Measurements from ENCODE around the gene SDK1. TPM values are rescaled to one million over a fixed set of nuclear protein-coding genes. Genes with fewer than 3 reads are reported as not detected.
A peak's percentile ranks its signal among the peaks of the same experiment; 100 is the strongest.

The SDK1 gene
- total RNA-seq, 2 donors from 2014 or later, result 19.8 to 32.4 TPM

GRCh38 chr7:4189131-4189570 lies 888.1 kb downstream of the SDK1 start:
- Histone ChIP-seq H3K4me3 (no peak overlapping the region), H3K27ac (peak overlapping the region; percentile 22 to 71 (median 66)), H3K4me1 (peaks cover 14% of the 10 kb centered on the region), H3K36me3 (replicated peaks in 1 of 2; ENCODE audit: insufficient read depth in 1 of 2, low read depth in 2 of 2) (no peaks in the 10 kb centered on the region), H3K9me3 (no peaks in the 10 kb centered on the region), H3K27me3 (no peaks in the 10 kb centered on the region)
- peak; percentile 94 for ATAC-seq
- intact Hi-C loops (cut with DNase I), result no loop called here
- peak; percentile 83 to 99 (median 96) for DNase-seq
- 34 to 60% methylated on average over 9 to 14 of the region's 14 CpGs for WGBS, 2 donors
- no peak for TF ChIP-seq CTCF (IDR thresholded peaks at IDR 0.05)
- no peak for TF ChIP-seq POLR2A (IDR thresholded peaks at IDR 0.05)

- no peaks in the 10 kb centered on the region for H3K9me3 ChIP-seq
- ATAC-seq, result peak; percentile 30
- peaks cover 14% of the 10 kb centered on the region for H3K4me1 ChIP-seq
- WGBS, 2 donors, result 67 to 68% methylated on average over 15 to 37 of the region's 37 CpGs
- intact Hi-C loops (cut with DNase I), result no loop called here
- H3K27me3 ChIP-seq, result no peaks in the 10 kb centered on the region
- DNase-seq, result peak in 3 of 4 donors; percentile 46 to 65 (median 49)
- TF ChIP-seq CTCF (IDR thresholded peaks at IDR 0.05) (no peak), POLR2A (IDR thresholded peaks at IDR 0.05) (no peak)
- H3K4me3 ChIP-seq, result no peak overlapping the region
- peak overlapping the region in 2 of 4 donors; percentile 70 to 71 for H3K27ac ChIP-seq
- no peaks in the 10 kb centered on the region for H3K36me3 ChIP-seq (replicated peaks in 1 of 2; ENCODE audit: insufficient read depth in 1 of 2, low read depth in 2 of 2)
These were observed 889.2 kb downstream of the SDK1 start for GRCh38 chr7:4190010-4190981.

DNA sequence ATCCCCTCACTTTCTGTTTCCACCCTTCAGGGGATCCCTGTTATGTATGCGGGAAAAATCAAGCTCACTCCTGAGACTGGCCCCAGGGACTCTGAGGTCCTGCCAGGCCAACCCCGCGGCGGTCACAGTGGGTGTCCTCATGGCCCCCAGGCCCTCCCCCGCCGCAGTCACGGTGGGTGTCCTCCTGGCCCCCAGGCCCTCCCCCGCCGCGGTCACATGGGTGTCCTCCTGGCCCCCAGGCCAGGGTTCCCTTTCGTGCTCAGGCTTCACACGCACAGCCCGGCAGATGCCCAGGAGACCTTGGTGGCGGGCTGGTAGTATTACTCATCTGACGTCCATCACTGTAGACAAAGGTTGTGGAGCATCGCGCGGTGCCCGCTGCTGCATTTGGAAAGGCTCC lies 890.0 kb downstream of the SDK1 start:
- Histone ChIP-seq H3K27me3 (no peaks in the 10 kb centered on the region), H3K27ac (no peak overlapping the region), H3K9me3 (no peaks in the 10 kb centered on the region), H3K36me3 (replicated peaks in 1 of 2; ENCODE audit: insufficient read depth in 1 of 2, low read depth in 2 of 2) (no peaks in the 10 kb centered on the region), H3K4me1 (peaks cover 14% of the 10 kb centered on the region), H3K4me3 (no peak overlapping the region)
- 86 to 93% methylated on average over 19 of the region's 19 CpGs for WGBS, 2 donors
- TF ChIP-seq CTCF (IDR thresholded peaks at IDR 0.05) (no peak), POLR2A (IDR thresholded peaks at IDR 0.05) (no peak)
- intact Hi-C loops (cut with DNase I), result no loop called here
- ATAC-seq, result no peak
- DNase-seq, result no peak

DNA sequence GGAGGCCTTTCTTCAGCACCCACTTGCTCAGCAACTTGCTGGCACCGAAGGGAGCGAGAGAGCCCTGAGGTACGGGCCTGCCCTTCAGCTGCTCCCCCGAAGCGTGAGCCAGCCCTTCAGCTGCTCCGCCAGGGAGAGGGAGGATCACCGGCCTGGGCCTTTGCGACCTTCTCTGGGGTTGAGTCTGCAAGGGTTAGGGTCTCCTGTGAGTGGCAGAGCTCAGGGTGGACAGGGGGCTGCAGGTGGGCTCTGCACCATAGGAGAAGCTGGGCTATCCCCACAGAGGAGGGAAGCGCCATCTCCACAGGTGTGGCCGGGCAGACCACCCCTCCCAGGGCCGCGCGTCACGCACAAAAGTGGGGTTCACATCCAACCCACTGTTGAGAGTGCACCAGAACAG lies 890.5 kb downstream of the SDK1 start:
- Histone ChIP-seq H3K27me3 (no peaks in the 10 kb centered on the region), H3K27ac (no peak overlapping the region), H3K9me3 (no peaks in the 10 kb centered on the region), H3K4me1 (peaks cover 14% of the 10 kb centered on the region), H3K4me3 (no peak overlapping the region), H3K36me3 (replicated peaks in 1 of 2; ENCODE audit: insufficient read depth in 1 of 2, low read depth in 2 of 2) (no peaks in the 10 kb centered on the region)
- DNase-seq, result no peak
- 95 to 96% methylated on average over 9 to 14 of the region's 14 CpGs for WGBS, 2 donors
- intact Hi-C loops (cut with DNase I), result no loop called here
- TF ChIP-seq POLR2A (IDR thresholded peaks at IDR 0.05) (no peak), CTCF (IDR thresholded peaks at IDR 0.05) (no peak)
- ATAC-seq, result no peak

Data from body of pancreas (tissue), 4 donors.